PFSK-1 (cell line): ENCODE results near the gene ATP8B4.

Experiments used
- POLR2AphosphoS5 ChIP-seq: IDR thresholded peaks from 2 replicates; pipeline ENCODE4 v1.6.1; 2012; ENCODE audit warnings: low read depth, mild to moderate bottlenecking, control low read depth, low read length, moderate library complexity
- REST ChIP-seq, 2 experiments: IDR thresholded peaks; 2 replicates each; pipeline versions ENCODE4 v1.6.1 to v1.8.0; 2011 to 2012; ENCODE audit warnings: low read depth in 2 of 2, low read length in 2 of 2, control low read depth in 1 of 2, inconsistent platforms in 1 of 2, mild to moderate bottlenecking in 1 of 2, moderate library complexity in 1 of 2; ENCODE audit not compliant: insufficient read depth in 1 of 2
- TAF1 ChIP-seq: IDR thresholded peaks from 2 replicates; pipeline ENCODE4 v1.6.1; 2012; ENCODE audit warnings: low read length, control low read depth, borderline replicate concordance; ENCODE audit not compliant: insufficient read depth

- TF ChIP-seq POLR2AphosphoS5 = no peak
- TF ChIP-seq REST (IDR thresholded peaks at IDR 0.05; ENCODE audit: insufficient read depth in 1 of 2, low read depth in 2 of 2, low read length in 2 of 2) = no peak
- TF ChIP-seq TAF1 = no peak
Measured at GRCh38 chr15:49905221-49905620, 213.8 kb downstream of the ATP8B4 start.
